ENCODE measurements around the gene PRKAB1.

DNA sequence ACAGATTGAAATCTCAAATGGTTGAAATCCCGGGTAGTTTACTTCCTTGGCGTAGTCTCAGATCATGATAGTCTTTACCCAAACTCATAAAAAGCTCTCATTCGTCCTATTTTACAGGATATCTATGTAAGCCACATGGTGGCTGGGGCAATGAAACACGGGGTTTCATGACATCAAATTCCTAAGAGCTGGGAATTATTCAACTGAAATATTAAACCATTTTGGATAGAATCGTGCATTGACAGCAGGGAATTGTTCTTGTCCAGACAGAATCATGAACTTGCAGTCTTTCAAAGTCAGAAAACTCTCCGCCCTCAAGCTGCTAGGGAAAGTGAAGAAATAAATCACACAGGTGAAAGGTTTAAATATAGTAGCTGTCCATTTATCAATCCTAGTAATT is 33.2 kb upstream of the PRKAB1 start:
- TF ChIP-seq, protein P1, sequence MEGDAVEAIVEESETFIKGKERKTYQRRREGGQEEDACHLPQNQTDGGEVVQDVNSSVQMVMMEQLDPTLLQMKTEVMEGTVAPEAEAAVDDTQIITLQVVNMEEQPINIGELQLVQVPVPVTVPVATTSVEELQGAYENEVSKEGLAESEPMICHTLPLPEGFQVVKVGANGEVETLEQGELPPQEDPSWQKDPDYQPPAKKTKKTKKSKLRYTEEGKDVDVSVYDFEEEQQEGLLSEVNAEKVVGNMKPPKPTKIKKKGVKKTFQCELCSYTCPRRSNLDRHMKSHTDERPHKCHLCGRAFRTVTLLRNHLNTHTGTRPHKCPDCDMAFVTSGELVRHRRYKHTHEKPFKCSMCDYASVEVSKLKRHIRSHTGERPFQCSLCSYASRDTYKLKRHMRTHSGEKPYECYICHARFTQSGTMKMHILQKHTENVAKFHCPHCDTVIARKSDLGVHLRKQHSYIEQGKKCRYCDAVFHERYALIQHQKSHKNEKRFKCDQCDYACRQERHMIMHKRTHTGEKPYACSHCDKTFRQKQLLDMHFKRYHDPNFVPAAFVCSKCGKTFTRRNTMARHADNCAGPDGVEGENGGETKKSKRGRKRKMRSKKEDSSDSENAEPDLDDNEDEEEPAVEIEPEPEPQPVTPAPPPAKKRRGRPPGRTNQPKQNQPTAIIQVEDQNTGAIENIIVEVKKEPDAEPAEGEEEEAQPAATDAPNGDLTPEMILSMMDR (conservative IDR thresholded peaks at IDR 0.05; ENCODE audit: low read depth, low read length) = no peak
- no peak for TF ChIP-seq EZH2 (IDR thresholded peaks at IDR 0.05; ENCODE audit: borderline replicate concordance, low read depth, low read length, poor library complexity, severe bottlenecking)
